GM12891 (cell line): Measurements from ENCODE around the gene CFDP1.

Experiments
- POLR2A ChIP-seq: IDR thresholded peaks from 2 replicates; pipeline ENCODE4 v1.6.1; 2011; ENCODE audit warnings: low read depth, low read length, control low read depth
- POLR2AphosphoS5 ChIP-seq: IDR thresholded peaks from 2 replicates; pipeline ENCODE4 v1.6.1; 2011; ENCODE audit warnings: low read depth, low read length, control low read depth

GRCh38 chr16:75374388-75374787 lies 58.9 kb downstream of the CFDP1 start:
- TF ChIP-seq POLR2A (no peak), POLR2AphosphoS5 (no peak)
